Neural crest cell (in vitro differentiated cells): ENCODE measurements around the gene SIPA1L3. TPM values are rescaled to one million over a fixed set of nuclear protein-coding genes. Genes with fewer than 3 reads are reported as not detected.

Experiments used
- DNase-seq: peaks from one replicate; pipeline ENCODE4 v3.0.0; 2021; ENCODE audit warnings: low read depth, mixed read lengths, low spot score
- H3K27ac Mint-ChIP-seq: one replicate; pipeline ENCODE4 v1.8.0; 2021; ENCODE audit warnings: mild to moderate bottlenecking, mixed read lengths; ENCODE audit not compliant: unreplicated experiment
- H3K27me3 Mint-ChIP-seq: 2 replicates; pipeline ENCODE4 v1.8.0; 2021; ENCODE audit warnings: low read depth, mild to moderate bottlenecking, mixed read lengths
- H3K36me3 Mint-ChIP-seq: 2 replicates; pipeline ENCODE4 v1.8.0; 2021; ENCODE audit warnings: low read depth, mild to moderate bottlenecking, mixed read lengths
- H3K4me1 Mint-ChIP-seq: 2 replicates; pipeline ENCODE4 v1.8.0; 2021; ENCODE audit warnings: mixed read lengths
- H3K4me3 Mint-ChIP-seq: one replicate; pipeline ENCODE4 v1.8.0; 2021; ENCODE audit warnings: mild to moderate bottlenecking, mixed read lengths
- H3K9me3 Mint-ChIP-seq: 2 replicates; pipeline ENCODE4 v1.8.0; 2021; ENCODE audit warnings: mixed read lengths
- CTCF ChIP-seq: fragments of 200-600 bp; sonication (generic); conservative IDR thresholded peaks from 2 replicates; pipeline ENCODE4 v1.5.0; 2021; ENCODE audit warnings: antibody characterized with exemption, mild to moderate bottlenecking
- total RNA-seq: library from RNA; stranded (reverse); gene quantifications from 2 replicates; pipeline ENCODE4 v1.2.1, GENCODE V29; 2021

The SIPA1L3 gene
- total RNA-seq, 1 donor from 2014 or later = 41.2 TPM

GRCh38 chr19:37893845-37894575 lies 13.0 kb upstream of the SIPA1L3 start:
- TF ChIP-seq CTCF = no peak
- Mint-ChIP-seq H3K27me3 (peaks cover 7% of the 10 kb centered on the region), H3K9me3 (peaks cover 2% of the 10 kb centered on the region), H3K4me3 (no peak overlapping the region), H3K36me3 (no peaks in the 10 kb centered on the region), H3K4me1 (peaks cover 3% of the 10 kb centered on the region), H3K27ac (no peak overlapping the region)
- DNase-seq = no peak

- peaks cover 7% of the 10 kb centered on the region for H3K27me3 Mint-ChIP-seq
- TF ChIP-seq CTCF = no peak
- no peaks in the 10 kb centered on the region for H3K36me3 Mint-ChIP-seq
These were observed 10.8 kb upstream of the SIPA1L3 start for GRCh38 chr19:37896180-37896579.

GRCh38 chr19:37899453-37899852 lies 7.6 kb upstream of the SIPA1L3 start:
- Mint-ChIP-seq H3K4me1 (peaks cover 3% of the 10 kb centered on the region), H3K9me3 (no peaks in the 10 kb centered on the region), H3K27me3 (no peaks in the 10 kb centered on the region), H3K27ac (no peak overlapping the region), H3K4me3 (no peak overlapping the region), H3K36me3 (no peaks in the 10 kb centered on the region)
- no peak for TF ChIP-seq CTCF
- DNase-seq = no peak

More at GRCh38 chr19:37896180-37896579, 10.8 kb upstream of the SIPA1L3 start:
- peaks cover 3% of the 10 kb centered on the region for H3K4me1 Mint-ChIP-seq
- H3K9me3 Mint-ChIP-seq = peaks cover 2% of the 10 kb centered on the region
- no peak for DNase-seq
- H3K4me3 Mint-ChIP-seq = no peak overlapping the region
- no peak overlapping the region for H3K27ac Mint-ChIP-seq

- Mint-ChIP-seq H3K4me3 (no peak overlapping the region), H3K27me3 (no peaks in the 10 kb centered on the region), H3K27ac (no peak overlapping the region), H3K9me3 (no peaks in the 10 kb centered on the region), H3K4me1 (peaks cover 3% of the 10 kb centered on the region), H3K36me3 (no peaks in the 10 kb centered on the region)
- DNase-seq = no peak
- TF ChIP-seq CTCF = no peak
These were observed 7.0 kb upstream of the SIPA1L3 start for GRCh38 chr19:37899966-37900365.

- H3K27ac Mint-ChIP-seq = no peak overlapping the region
- TF ChIP-seq CTCF = peak; percentile 94
- H3K36me3 Mint-ChIP-seq = no peaks in the 10 kb centered on the region
- no peaks in the 10 kb centered on the region for H3K27me3 Mint-ChIP-seq
- peak overlapping the region; percentile 82 for H3K4me3 Mint-ChIP-seq
- peaks cover 12% of the 10 kb centered on the region for H3K4me1 Mint-ChIP-seq
- DNase-seq = peak; percentile 90
- H3K9me3 Mint-ChIP-seq = no peaks in the 10 kb centered on the region
These were observed 4.3 kb upstream of the SIPA1L3 start for GRCh38 chr19:37902668-37903067.
